ENCODE results near the gene NVL.

NVL gene

GRCh38 chr1:224252479-224252878 lies 77.5 kb downstream of the NVL start:
- Histone ChIP-seq H3K9me3 (ENCODE audit: low read length) (no peaks in the 10 kb centered on the region), H3K9ac (ENCODE audit: low read length) (no peak overlapping the region), H3K4me1 (ENCODE audit: insufficient read depth, low read length) (no peaks in the 10 kb centered on the region), H3K27me3 (ENCODE audit: control insufficient read depth in 1 of 2, insufficient read depth in 2 of 2, low read length in 2 of 2) (no peaks in the 10 kb centered on the region), H3K4me3 (ENCODE audit: low read depth in 1 of 2, low read length in 2 of 2) (no peak overlapping the region), H3K36me3 (ENCODE audit: insufficient read depth, low read length) (peaks cover 13% of the 10 kb centered on the region), H3K27ac (ENCODE audit: low read depth, low read length) (no peak overlapping the region)

- no peak overlapping the region for H3K4me3 ChIP-seq (ENCODE audit: low read depth in 1 of 2, low read length in 2 of 2)
- no peaks in the 10 kb centered on the region for H3K4me1 ChIP-seq (ENCODE audit: insufficient read depth, low read length)
- H3K9ac ChIP-seq (ENCODE audit: low read length) = no peak overlapping the region
- H3K27me3 ChIP-seq (ENCODE audit: control insufficient read depth in 1 of 2, insufficient read depth in 2 of 2, low read length in 2 of 2) = no peaks in the 10 kb centered on the region
- no peaks in the 10 kb centered on the region for H3K9me3 ChIP-seq (ENCODE audit: low read length)
- peaks cover 13% of the 10 kb centered on the region for H3K36me3 ChIP-seq (ENCODE audit: insufficient read depth, low read length)
- H3K27ac ChIP-seq (ENCODE audit: low read depth, low read length) = no peak overlapping the region
Measured at GRCh38 chr1:224251741-224252146, 78.2 kb downstream of the NVL start.

- H3K9me3 ChIP-seq (ENCODE audit: low read length) = no peaks in the 10 kb centered on the region
- no peak overlapping the region for H3K4me3 ChIP-seq (ENCODE audit: low read depth in 1 of 2, low read length in 2 of 2)
- no peaks in the 10 kb centered on the region for H3K4me1 ChIP-seq (ENCODE audit: insufficient read depth, low read length)
- H3K9ac ChIP-seq (ENCODE audit: low read length) = no peak overlapping the region
- no peak overlapping the region for H3K27ac ChIP-seq (ENCODE audit: low read depth, low read length)
- no peaks in the 10 kb centered on the region for H3K27me3 ChIP-seq (ENCODE audit: control insufficient read depth in 1 of 2, insufficient read depth in 2 of 2, low read length in 2 of 2)
- H3K36me3 ChIP-seq (ENCODE audit: insufficient read depth, low read length) = peaks cover 13% of the 10 kb centered on the region
Measured at GRCh38 chr1:224245188-224245587, 84.8 kb downstream of the NVL start.

- H3K27ac ChIP-seq (ENCODE audit: low read depth, low read length) = no peak overlapping the region
- no peaks in the 10 kb centered on the region for H3K4me1 ChIP-seq (ENCODE audit: insufficient read depth, low read length)
Measured at GRCh38 chr1:224238756-224239155, 91.2 kb downstream of the NVL start.

GRCh38 chr1:224238212-224238611 lies 91.8 kb downstream of the NVL start:
- Histone ChIP-seq H3K27ac (ENCODE audit: low read depth, low read length) (no peak overlapping the region), H3K9ac (ENCODE audit: low read length) (no peak overlapping the region), H3K36me3 (ENCODE audit: insufficient read depth, low read length) (peaks cover 15% of the 10 kb centered on the region), H3K9me3 (ENCODE audit: low read length) (no peaks in the 10 kb centered on the region), H3K4me3 (ENCODE audit: low read depth in 1 of 2, low read length in 2 of 2) (no peak overlapping the region), H3K4me1 (ENCODE audit: insufficient read depth, low read length) (no peaks in the 10 kb centered on the region), H3K27me3 (ENCODE audit: control insufficient read depth in 1 of 2, insufficient read depth in 2 of 2, low read length in 2 of 2) (no peaks in the 10 kb centered on the region)

More at GRCh38 chr1:224238756-224239155, 91.2 kb downstream of the NVL start:
- Histone ChIP-seq H3K9me3 (ENCODE audit: low read length) (no peaks in the 10 kb centered on the region), H3K36me3 (ENCODE audit: insufficient read depth, low read length) (peaks cover 11% of the 10 kb centered on the region), H3K4me3 (ENCODE audit: low read depth in 1 of 2, low read length in 2 of 2) (no peak overlapping the region), H3K9ac (ENCODE audit: low read length) (no peak overlapping the region), H3K27me3 (ENCODE audit: control insufficient read depth in 1 of 2, insufficient read depth in 2 of 2, low read length in 2 of 2) (no peaks in the 10 kb centered on the region)

DNA sequence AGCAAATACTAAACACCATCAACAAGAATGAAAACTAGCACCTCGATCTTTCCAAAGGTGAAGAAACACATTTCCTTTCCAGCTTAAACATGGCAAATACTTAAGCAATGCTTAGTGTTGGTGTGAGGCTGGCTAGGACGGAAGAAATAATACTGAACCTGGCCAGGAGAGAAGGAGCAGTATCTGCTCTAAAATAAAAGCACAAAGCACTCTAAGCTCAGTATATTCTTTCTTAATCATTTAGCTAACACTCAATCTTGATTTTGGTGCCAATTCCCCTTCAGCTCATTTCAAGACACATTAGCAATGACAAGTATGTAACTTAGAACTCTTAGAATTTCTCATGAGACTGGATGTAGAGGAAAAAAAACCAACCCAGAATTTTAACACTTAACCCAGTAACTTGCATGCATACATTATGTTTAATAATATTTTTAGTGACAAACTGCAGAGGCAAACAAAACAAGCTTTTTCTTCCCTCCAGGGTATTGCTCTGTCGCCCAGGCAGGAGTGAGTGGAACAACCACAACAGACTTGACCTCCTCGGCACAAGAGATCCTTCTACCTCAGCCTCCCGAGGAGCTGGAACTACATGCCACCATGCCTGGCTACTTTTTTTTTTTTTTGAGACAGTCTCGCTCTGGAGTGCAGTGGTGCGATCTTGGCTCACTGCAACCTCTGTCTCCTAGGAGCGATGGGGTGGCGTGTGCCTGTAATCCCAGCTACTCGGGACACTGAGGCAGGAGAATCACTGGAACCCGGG lies 92.7 kb downstream of the NVL start:
- H3K9ac ChIP-seq (ENCODE audit: low read length) = no peak overlapping the region
- no peaks in the 10 kb centered on the region for H3K9me3 ChIP-seq (ENCODE audit: low read length)
- H3K27me3 ChIP-seq (ENCODE audit: control insufficient read depth in 1 of 2, insufficient read depth in 2 of 2, low read length in 2 of 2) = no peaks in the 10 kb centered on the region
- no peaks in the 10 kb centered on the region for H3K4me1 ChIP-seq (ENCODE audit: insufficient read depth, low read length)
- peaks cover 20% of the 10 kb centered on the region for H3K36me3 ChIP-seq (ENCODE audit: insufficient read depth, low read length)
- H3K4me3 ChIP-seq (ENCODE audit: low read depth in 1 of 2, low read length in 2 of 2) = no peak overlapping the region
- no peak overlapping the region for H3K27ac ChIP-seq (ENCODE audit: low read depth, low read length)

DNA sequence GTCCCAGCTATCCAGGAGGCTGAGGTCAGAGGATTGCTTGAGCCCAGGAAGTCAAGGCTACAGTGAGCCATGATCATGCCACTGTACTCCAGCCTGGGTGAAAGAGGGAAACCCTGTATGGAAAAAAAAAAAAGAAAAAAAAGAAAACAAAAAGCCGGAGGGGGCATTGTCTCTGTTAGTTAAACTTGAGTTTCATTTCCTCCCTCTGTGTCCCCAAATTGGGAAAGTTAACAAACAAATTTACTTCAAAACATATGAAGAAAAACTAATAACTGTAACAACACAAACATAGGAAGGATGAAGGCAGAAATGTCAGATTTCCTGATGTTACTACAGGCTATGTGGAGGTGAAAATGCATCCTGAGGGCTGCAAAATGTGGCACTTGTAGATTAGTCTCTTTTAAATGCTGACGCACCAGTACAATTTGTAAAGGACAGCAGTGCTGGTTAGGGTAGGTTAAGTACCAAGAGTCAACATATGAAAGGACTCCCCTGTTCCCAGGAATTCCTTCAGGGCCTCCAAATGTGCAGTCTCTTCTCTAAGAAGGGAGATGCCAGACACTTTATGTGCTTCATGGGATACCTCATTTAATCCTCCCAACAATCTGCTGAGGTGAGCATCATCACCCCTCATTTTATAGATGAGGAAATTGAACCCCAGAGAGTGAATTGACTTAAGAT lies 94.0 kb downstream of the NVL start:
- Histone ChIP-seq H3K27ac (ENCODE audit: low read depth, low read length) (no peak overlapping the region), H3K4me1 (ENCODE audit: insufficient read depth, low read length) (no peaks in the 10 kb centered on the region), H3K27me3 (ENCODE audit: control insufficient read depth in 1 of 2, insufficient read depth in 2 of 2, low read length in 2 of 2) (no peaks in the 10 kb centered on the region), H3K9ac (ENCODE audit: low read length) (no peak overlapping the region), H3K4me3 (ENCODE audit: low read depth in 1 of 2, low read length in 2 of 2) (no peak overlapping the region), H3K36me3 (ENCODE audit: insufficient read depth, low read length) (peaks cover 20% of the 10 kb centered on the region), H3K9me3 (ENCODE audit: low read length) (no peaks in the 10 kb centered on the region)

GRCh38 chr1:224234017-224234416 lies 96.0 kb downstream of the NVL start:
- H3K4me1 ChIP-seq (ENCODE audit: insufficient read depth, low read length) = no peaks in the 10 kb centered on the region
- no peak overlapping the region for H3K27ac ChIP-seq (ENCODE audit: low read depth, low read length)
- no peaks in the 10 kb centered on the region for H3K9me3 ChIP-seq (ENCODE audit: low read length)
- no peak overlapping the region for H3K9ac ChIP-seq (ENCODE audit: low read length)
- no peak overlapping the region for H3K4me3 ChIP-seq (ENCODE audit: low read depth in 1 of 2, low read length in 2 of 2)
- H3K27me3 ChIP-seq (ENCODE audit: control insufficient read depth in 1 of 2, insufficient read depth in 2 of 2, low read length in 2 of 2) = no peaks in the 10 kb centered on the region
- H3K36me3 ChIP-seq (ENCODE audit: insufficient read depth, low read length) = peaks cover 20% of the 10 kb centered on the region

DNA sequence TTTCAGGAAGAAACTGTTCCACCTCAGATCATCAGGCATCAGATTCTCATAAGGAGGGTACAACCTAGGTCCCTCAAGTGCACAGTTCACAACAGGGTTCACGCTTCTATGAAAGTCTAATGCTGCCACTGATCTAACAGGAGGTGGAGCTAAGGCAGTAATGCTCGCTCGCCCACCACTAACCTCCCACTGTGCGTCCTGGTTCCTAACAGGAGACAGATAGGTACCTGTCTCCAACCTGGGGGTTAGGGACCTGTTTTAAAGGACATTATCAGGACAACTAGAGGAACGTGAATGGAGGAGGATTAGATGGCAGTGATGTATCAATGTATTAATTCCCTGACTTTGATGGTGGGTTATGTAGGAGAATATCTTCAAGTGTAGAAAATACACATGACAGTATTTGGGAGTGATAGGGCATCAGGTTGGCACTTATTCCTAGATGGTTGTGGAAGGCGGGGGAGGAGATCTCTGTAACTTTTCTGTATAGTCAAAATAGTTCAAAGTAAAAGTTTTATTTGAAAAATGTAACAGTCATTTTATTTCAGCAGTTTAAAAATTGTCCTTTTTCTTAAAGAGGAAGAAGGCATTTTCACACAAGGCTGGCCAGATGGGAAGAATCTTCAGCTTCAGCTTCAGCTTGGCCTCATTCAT lies 103.0 kb downstream of the NVL start:
- no peaks in the 10 kb centered on the region for H3K9me3 ChIP-seq (ENCODE audit: low read length)
- H3K9ac ChIP-seq (ENCODE audit: low read length) = no peak overlapping the region
- H3K4me3 ChIP-seq (ENCODE audit: low read depth in 1 of 2, low read length in 2 of 2) = no peak overlapping the region
- peaks cover 9% of the 10 kb centered on the region for H3K36me3 ChIP-seq (ENCODE audit: insufficient read depth, low read length)
- H3K4me1 ChIP-seq (ENCODE audit: insufficient read depth, low read length) = peaks cover 15% of the 10 kb centered on the region
- H3K27me3 ChIP-seq (ENCODE audit: control insufficient read depth in 1 of 2, insufficient read depth in 2 of 2, low read length in 2 of 2) = no peaks in the 10 kb centered on the region
- H3K27ac ChIP-seq (ENCODE audit: low read depth, low read length) = no peak overlapping the region

- Histone ChIP-seq H3K4me3 (ENCODE audit: low read depth in 1 of 2, low read length in 2 of 2) (peak overlapping the region in 1 of 2 donors; percentile 32), H3K27ac (ENCODE audit: low read depth, low read length) (peak overlapping the region; percentile 40), H3K9ac (ENCODE audit: low read length) (no peak overlapping the region), H3K9me3 (ENCODE audit: low read length) (no peaks in the 10 kb centered on the region), H3K27me3 (ENCODE audit: control insufficient read depth in 1 of 2, insufficient read depth in 2 of 2, low read length in 2 of 2) (no peaks in the 10 kb centered on the region), H3K4me1 (ENCODE audit: insufficient read depth, low read length) (peaks cover 15% of the 10 kb centered on the region), H3K36me3 (ENCODE audit: insufficient read depth, low read length) (peaks cover 9% of the 10 kb centered on the region)
Measured at GRCh38 chr1:224223819-224224714, 105.9 kb downstream of the NVL start.

- Histone ChIP-seq H3K9ac (ENCODE audit: low read length) (no peak overlapping the region), H3K27me3 (ENCODE audit: control insufficient read depth in 1 of 2, insufficient read depth in 2 of 2, low read length in 2 of 2) (no peaks in the 10 kb centered on the region), H3K9me3 (ENCODE audit: low read length) (no peaks in the 10 kb centered on the region), H3K4me1 (ENCODE audit: insufficient read depth, low read length) (peaks cover 15% of the 10 kb centered on the region), H3K4me3 (ENCODE audit: low read depth in 1 of 2, low read length in 2 of 2) (no peak overlapping the region), H3K36me3 (ENCODE audit: insufficient read depth, low read length) (no peaks in the 10 kb centered on the region), H3K27ac (ENCODE audit: low read depth, low read length) (no peak overlapping the region)
Measured at GRCh38 chr1:224219612-224220059, 110.3 kb downstream of the NVL start.
